HepG2 (cell line): Measurements from ENCODE around the gene CPN1. TPM values are rescaled to one million over a fixed set of nuclear protein-coding genes. Genes with fewer than 3 reads are reported as not detected.

Source experiments
- ATAC-seq: fragments of 200-7000 bp; cut with Tn5 transposase; 3 replicates; pipeline ENCODE4 v1.9.1; 2020; ENCODE audit warnings: mild to moderate bottlenecking, moderate library complexity
- BruUV-seq: library from RNA; stranded (reverse); fragments of 400-500 nt; replicated peaks from 2 replicates; lab custom pipeline; 2021; lab: Mats Ljungman, UMichigan
- CTCF ChIA-PET: fragments of 300-600 bp; formaldehyde crosslinking; extraction: SDS; loops from one replicate; lab custom pipeline; 2021; ENCODE audit warnings: low total read pairs, inconsistent platforms, low intra/inter-chr PET ratio; lab: Yijun Ruan, JAX
- POLR2A ChIA-PET: fragments of 350-600 bp; sonication (Branson Sonifier 250); formaldehyde crosslinking; loops from one replicate; lab custom pipeline; 2020; ENCODE audit warnings: antibody characterized with exemption, inconsistent platforms; lab: Yijun Ruan, JAX
- DNase-seq: peaks from one replicate; pipeline ENCODE4 v3.0.0-alpha.2; 2015; ENCODE audit warnings: low spot score
- FAIRE-seq: peaks from 3 replicates; lab custom pipeline; 2011; peaks lifted over from hg19 to GRCh38; lab: Jason Lieb, UNC
- H2AFZ ChIP-seq: one replicate; pipeline ENCODE4 v1.6.1; 2011; ENCODE audit warnings: low read length, inconsistent platforms
- H3K27ac ChIP-seq: fragments of 300-600 bp; 3 replicates; pipeline ENCODE4 v1.8.0; 2011; ENCODE audit warnings: mixed run types, mild to moderate bottlenecking, mixed read lengths, low read length, inconsistent platforms; ENCODE audit not compliant: insufficient read depth; ENCODE audit errors: extremely low read length
- H3K27me3 ChIP-seq, 2 experiments: fragments of 200-600 bp in 1 of 2; 2 replicates in 1 of 2; 3 replicates in 1 of 2; pipeline versions ENCODE4 v1.6.0 to v1.8.0; 2011; ENCODE audit warnings: low read length in 2 of 2, mild to moderate bottlenecking in 2 of 2, moderate library complexity in 2 of 2, inconsistent platforms in 1 of 2; ENCODE audit not compliant: insufficient read depth in 2 of 2, control insufficient read depth in 1 of 2
- H3K36me3 ChIP-seq, 2 experiments: fragments of 200-600 bp in 1 of 2; replicated peaks in 1 of 2; 2 replicates in 1 of 2; 3 replicates in 1 of 2; pipeline versions ENCODE4 v1.5.1 to v1.8.0; 2011; ENCODE audit warnings: low read length in 2 of 2, inconsistent platforms in 1 of 2; ENCODE audit not compliant: insufficient read depth in 2 of 2, control insufficient read depth in 1 of 2
- H3K4me1 ChIP-seq: 2 replicates; pipeline ENCODE4 v1.5.1; 2012; ENCODE audit warnings: low read length, inconsistent platforms; ENCODE audit not compliant: insufficient read depth
- H3K4me2 ChIP-seq: 2 replicates; pipeline ENCODE4 v1.6.0; 2011; ENCODE audit warnings: low read depth, low read length, inconsistent platforms
- H3K4me3 ChIP-seq, 3 experiments: fragments of 200-600 bp in 1 of 3; sonication (generic), shearing (Covaris generic) in 1 of 3; replicated peaks in 1 of 3; 2 replicates each; pipeline ENCODE4 v1.5.1; 2011 to 2016; ENCODE audit warnings: low read length in 3 of 3, inconsistent platforms in 2 of 3, low read depth in 2 of 3, mild to moderate bottlenecking in 2 of 3, control low read depth in 1 of 3, mixed read lengths in 1 of 3; ENCODE audit not compliant: insufficient read depth in 1 of 3
- H3K79me2 ChIP-seq: one replicate; pipeline ENCODE4 v1.6.1; 2011; ENCODE audit warnings: low read length, inconsistent platforms; ENCODE audit not compliant: insufficient read depth
- H3K9ac ChIP-seq: 2 replicates; pipeline ENCODE4 v1.6.0; 2011; ENCODE audit warnings: mild to moderate bottlenecking, low read depth, low read length, inconsistent platforms; ENCODE audit not compliant: insufficient read depth
- H3K9me3 ChIP-seq: 2 replicates; pipeline ENCODE4 v1.5.1; 2012; ENCODE audit warnings: mild to moderate bottlenecking, low read length
- H4K20me1 ChIP-seq: 2 replicates; pipeline ENCODE4 v1.6.0; 2011; ENCODE audit warnings: inconsistent platforms, mild to moderate bottlenecking, low read length, moderate library complexity; ENCODE audit not compliant: insufficient read depth
- AFF4 ChIP-seq: sonication (generic); formaldehyde crosslinking; IDR thresholded peaks from 2 replicates; pipeline ENCODE4 v1.4.0; 2020; ENCODE audit warnings: missing genetic modification reagents
- ATAD3A ChIP-seq: sonication (generic); formaldehyde crosslinking; IDR thresholded peaks from 2 replicates; pipeline ENCODE4 v1.4.0; 2020; ENCODE audit warnings: missing genetic modification reagents
- CBX2 ChIP-seq, 2 experiments: fragments of 200-600 bp in 1 of 2; sonication (generic); formaldehyde crosslinking in 1 of 2; IDR thresholded peaks; 2 replicates each; pipeline versions ENCODE4 v1.7.0 to v1.8.1; 2018 to 2022; ENCODE audit warnings: low read depth in 2 of 2, low read length in 1 of 2, mild to moderate bottlenecking in 1 of 2, missing genetic modification reagents in 1 of 2
- CHD4 ChIP-seq: fragments of 200-600 bp; sonication (generic); IDR thresholded peaks from 2 replicates; pipeline ENCODE4 v1.7.0; 2017; ENCODE audit warnings: mild to moderate bottlenecking, low read length, borderline replicate concordance
- MAZ ChIP-seq, 2 experiments: sonication (generic) in 1 of 2; formaldehyde crosslinking in 1 of 2; IDR thresholded peaks; 2 replicates each; pipeline versions ENCODE4 v1.5.0 to v1.6.1; 2012 to 2020; ENCODE audit warnings: low read depth in 2 of 2, mild to moderate bottlenecking in 2 of 2, borderline replicate concordance in 1 of 2, improper control_type of control experiment in 1 of 2, low read length in 1 of 2, missing genetic modification reagents in 1 of 2, moderate library complexity in 1 of 2
- MXD4 ChIP-seq: IDR thresholded peaks from 2 replicates; pipeline ENCODE4 v1.6.1; 2016; ENCODE audit warnings: mild to moderate bottlenecking, missing biosample characterization, missing genetic modification reagents
- NONO ChIP-seq, 2 experiments: fragments of 450-650 bp in 1 of 2; sonication (generic) in 1 of 2; formaldehyde crosslinking in 1 of 2; IDR thresholded peaks in 1 of 2; conservative IDR thresholded peaks in 1 of 2; 2 replicates each; pipeline versions ENCODE4 v1.6.1 to v1.8.0; 2017 to 2022; ENCODE audit warnings: mild to moderate bottlenecking in 1 of 2, missing genetic modification reagents in 1 of 2, moderate library complexity in 1 of 2
- NR2C2 ChIP-seq: sonication (generic); formaldehyde crosslinking; IDR thresholded peaks from 2 replicates; pipeline ENCODE4 v1.4.0; 2020; ENCODE audit warnings: missing genetic modification reagents, mild to moderate bottlenecking, moderate library complexity, borderline replicate concordance
- POLR2AphosphoS5 ChIP-seq: IDR thresholded peaks from 2 replicates; pipeline ENCODE4 v1.6.1; 2012; ENCODE audit warnings: low read depth, low read length
- SIX1 ChIP-seq: sonication (generic); formaldehyde crosslinking; IDR thresholded peaks from 2 replicates; pipeline ENCODE4 v1.4.0; 2020; ENCODE audit warnings: missing genetic modification reagents, borderline replicate concordance
- THAP8 ChIP-seq: sonication (generic); formaldehyde crosslinking; IDR thresholded peaks from 2 replicates; pipeline ENCODE4 v1.5.1; 2020; ENCODE audit warnings: missing genetic modification reagents, mild to moderate bottlenecking, borderline replicate concordance
- ZFP91 ChIP-seq: sonication (generic); formaldehyde crosslinking; IDR thresholded peaks from 2 replicates; pipeline ENCODE4 v1.9.0; 2022; ENCODE audit warnings: missing genetic modification reagents, mild to moderate bottlenecking, borderline replicate concordance
- ZNF124 ChIP-seq: sonication (generic); formaldehyde crosslinking; IDR thresholded peaks from 2 replicates; pipeline ENCODE4 v1.4.0; 2020; ENCODE audit warnings: missing genetic modification reagents
- ZNF780A ChIP-seq: sonication (generic); formaldehyde crosslinking; IDR thresholded peaks from 2 replicates; pipeline ENCODE4 v1.8.0; 2022; ENCODE audit warnings: mild to moderate bottlenecking, missing genetic modification reagents, moderate library complexity
- WGBS: methylation state at CpG from one replicate; pipeline ENCODE4 v1.1.6; 2017; ENCODE audit warnings: low lambda C conversion rate; 5-methylcytosine and 5-hydroxymethylcytosine counted together
- in situ Hi-C: cut with HindIII; loops from 2 replicates; pipeline ENCODE4 v1.10.0; 2017; ENCODE audit warnings: low pct_unique_long_range_greater_than_20kb; ENCODE audit not compliant: extremely low pct_ligation_motif_present
- intact Hi-C: fragments of 100-400 bp; cut with micrococcal nuclease; formaldehyde crosslinking; loops from one replicate; pipeline ENCODE4 v1.10.0; 2022; ENCODE audit not compliant: unreplicated experiment
- polyA plus RNA-seq, 8 experiments: library from polyadenylated mRNA; depleted of rRNA in 3 of 8; stranded (reverse) in 7 of 8; unstranded in 1 of 8; fragments of >200 nt; fragmentation: Illumina TruSeq in 4 of 8; extraction: Trizol in 4 of 8; gene quantifications; 2 replicates each; pipeline versions ENCODE4 v1.2.1 to v1.2.3, GENCODE V29; 2011 to 2016; ENCODE audit warnings: low read depth in 4 of 8, missing spikeins in 1 of 8, mixed read lengths in 1 of 8; ENCODE audit not compliant: insufficient read depth in 1 of 8
- total RNA-seq, 5 experiments: library from RNA; depleted of rRNA; stranded (reverse); fragments of >200 nt; fragmentation: Illumina TruSeq; extraction: Trizol; gene quantifications; 2 replicates each; pipeline ENCODE4 v1.2.3, GENCODE V29; 2016; ENCODE audit warnings: low read depth in 1 of 5

The CPN1 gene
- total and polyA plus RNA-seq, 2 of the 13 experiments (the other 11 are each of a cell fraction or from before 2014, with no cell fraction given) = 17.3 to 35.1 TPM

GRCh38 chr10:100101192-100102076 lies 19.8 kb upstream of the CPN1 start:
- H3K4me3 ChIP-seq = peak overlapping the region; percentile 41 to 69 (median 50)
- ChIA-PET POLR2A (interaction anchor here (0.6 to 1.8 kb wide), 10 partner anchors 16 to 256 kb away, joined by 3 to 7 read pairs (median 4); partner anchors contain the start of gene CPN1), CTCF (interaction anchor here (1.2 kb wide), 1 partner anchor 256 kb away, joined by 3 read pairs; no protein-coding TSS in a partner anchor)
- no peak overlapping the region for H2AFZ ChIP-seq
- in situ Hi-C loops (loop anchor here (10.0 kb wide), 1 partner anchor 247 kb away; no protein-coding TSS in a partner anchor), intact Hi-C loops (loop anchor here (1.0 to 5.0 kb wide), 4 partner anchors 16 to 244 kb away; partner anchors contain the start of gene ERLIN1)
- peak; percentile 100 for FAIRE-seq
- no peaks in the 10 kb centered on the region for H3K27me3 ChIP-seq
- H4K20me1 ChIP-seq = no peaks in the 10 kb centered on the region
- no peaks in the 10 kb centered on the region for H3K9me3 ChIP-seq
- peak overlapping the region; percentile 95 for H3K27ac ChIP-seq
- TSS peak; percentile 99 for BruUV-seq
- peaks cover 38% of the 10 kb centered on the region for H3K4me1 ChIP-seq
- peak overlapping the region; percentile 99 for H3K4me2 ChIP-seq
- no peaks in the 10 kb centered on the region for H3K36me3 ChIP-seq
- no peaks in the 10 kb centered on the region for H3K79me2 ChIP-seq
- peak overlapping the region; percentile 80 for H3K9ac ChIP-seq
- under 1% methylated on average over 6 of the region's 6 CpGs for WGBS
- peak; percentile 100 for DNase-seq
- peak; percentile 98 for ATAC-seq
- no peak for TF ChIP-seq THAP8 (CRISPR knock-in tag)
- TF ChIP-seq ZNF780A (CRISPR knock-in tag) = peak; percentile 56; the same call in 1 of the 2 replicates
- TF ChIP-seq ATAD3A (CRISPR knock-in tag) = no peak
- TF ChIP-seq AFF4 (CRISPR knock-in tag) = no peak
- no peak; the same call in 1 of the 2 replicates for TF ChIP-seq CHD4
- peak; percentile 55 for TF ChIP-seq POLR2AphosphoS5
- peak; percentile 70 for TF ChIP-seq NR2C2 (CRISPR knock-in tag)
- 0 out of 2 replicates have a peak, but pooled peaks have one; percentile 81 for TF ChIP-seq ZNF124 (CRISPR knock-in tag)
- no peak for TF ChIP-seq MXD4 (CRISPR knock-in tag)
- no peak; the same call in 1 of the 2 replicates for TF ChIP-seq ZFP91 (CRISPR knock-in tag)
- peak; percentile 88 for TF ChIP-seq MAZ (IDR thresholded peaks at IDR 0.05; ENCODE audit: borderline replicate concordance, low read depth, low read length)
- TF ChIP-seq MAZ (CRISPR knock-in tag; IDR thresholded peaks at IDR 0.05; ENCODE audit: low read depth) = peak; percentile 88
- TF ChIP-seq SIX1 = peak; percentile 80; the same call in 1 of the 2 replicates
- no peak for TF ChIP-seq CBX2 (IDR thresholded peaks at IDR 0.05; ENCODE audit: low read depth, low read length)
- no peak for TF ChIP-seq CBX2 (CRISPR knock-in tag; IDR thresholded peaks at IDR 0.05; ENCODE audit: low read depth)
- no peak for TF ChIP-seq NONO (IDR thresholded peaks at IDR 0.05)
- TF ChIP-seq NONO (CRISPR knock-in tag; conservative IDR thresholded peaks at IDR 0.05) = peak; percentile 91
